Keratinocyte (primary cell): ENCODE results near the gene IL11. TPM values are rescaled to one million over a fixed set of nuclear protein-coding genes. Genes with fewer than 3 reads are reported as not detected.

Experiments used
- DNase-seq: peaks from one replicate; pipeline ENCODE4 v3.0.0-alpha.2; 2011; ENCODE audit warnings: low read depth, missing footprints, low spot score
- FAIRE-seq: peaks from 2 replicates; lab custom pipeline; 2011; peaks lifted over from hg19 to GRCh38; lab: Jason Lieb, UNC
- H2AFZ ChIP-seq: 2 replicates; pipeline ENCODE4 v1.6.0; 2012; ENCODE audit warnings: low read length, control low read depth, inconsistent platforms; ENCODE audit not compliant: control insufficient read depth
- H3K27ac ChIP-seq: 2 replicates; pipeline ENCODE4 v1.5.1; 2011; ENCODE audit warnings: low read length; ENCODE audit not compliant: control insufficient read depth, insufficient read depth
- H3K27me3 ChIP-seq: 3 replicates; pipeline ENCODE4 v1.6.0; 2011; ENCODE audit warnings: low read length; ENCODE audit not compliant: control insufficient read depth, insufficient read depth; ENCODE audit errors: extremely low read depth
- H3K36me3 ChIP-seq, 2 experiments: 2 replicates in 1 of 2; 3 replicates in 1 of 2; pipeline ENCODE4 v1.5.1; 2011; ENCODE audit warnings: low read length in 2 of 2, mild to moderate bottlenecking in 1 of 2; ENCODE audit not compliant: control insufficient read depth in 2 of 2, insufficient read depth in 2 of 2; ENCODE audit errors: extremely low read depth in 1 of 2
- H3K4me1 ChIP-seq: 3 replicates; pipeline ENCODE4 v1.5.1; 2011; ENCODE audit warnings: low read length; ENCODE audit not compliant: control insufficient read depth, insufficient read depth; ENCODE audit errors: extremely low read depth
- H3K4me2 ChIP-seq: 3 replicates; pipeline ENCODE4 v1.6.0; 2011; ENCODE audit warnings: low read depth, low read length; ENCODE audit not compliant: control insufficient read depth, insufficient read depth; ENCODE audit errors: extremely low read depth
- H3K4me3 ChIP-seq, 3 experiments: fragments of 200-600 bp in 1 of 3; sonication (generic) in 1 of 3; 2 replicates in 2 of 3; 3 replicates in 1 of 3; pipeline ENCODE4 v1.5.1; 2011 to 2016; ENCODE audit warnings: low read length in 3 of 3, mild to moderate bottlenecking in 3 of 3, control low read depth in 2 of 3, inconsistent platforms in 1 of 3, low read depth in 1 of 3, mixed read lengths in 1 of 3, mixed run types in 1 of 3, moderate library complexity in 1 of 3; ENCODE audit not compliant: control insufficient read depth in 2 of 3, insufficient read depth in 2 of 3; ENCODE audit errors: extremely low read depth in 1 of 3
- H3K79me2 ChIP-seq: 2 replicates; pipeline ENCODE4 v1.6.0; 2012; ENCODE audit warnings: low read length; ENCODE audit not compliant: control insufficient read depth, insufficient read depth
- H3K9ac ChIP-seq: 3 replicates; pipeline ENCODE4 v1.6.0; 2011; ENCODE audit warnings: low read length; ENCODE audit not compliant: control insufficient read depth, insufficient read depth; ENCODE audit errors: extremely low read depth
- H3K9me1 ChIP-seq: 3 replicates; pipeline ENCODE4 v1.6.0; 2011; ENCODE audit warnings: low read length; ENCODE audit not compliant: control insufficient read depth, insufficient read depth; ENCODE audit errors: extremely low read depth
- H3K9me3 ChIP-seq: 2 replicates; pipeline ENCODE4 v1.5.1; 2012; ENCODE audit warnings: low read depth, low read length; ENCODE audit not compliant: control insufficient read depth
- H4K20me1 ChIP-seq: 3 replicates; pipeline ENCODE4 v1.6.0; 2011; ENCODE audit warnings: low read length; ENCODE audit not compliant: control insufficient read depth, insufficient read depth; ENCODE audit errors: extremely low read depth
- CTCF ChIP-seq, 3 experiments: IDR thresholded peaks in 1 of 3; conservative IDR thresholded peaks in 1 of 3; optimal IDR thresholded peaks in 1 of 3; 2 replicates in 2 of 3; 3 replicates in 1 of 3; pipeline versions ENCODE3 to v1.5.1; 2011; ENCODE audit warnings: low read length in 3 of 3, mild to moderate bottlenecking in 3 of 3, moderate library complexity in 2 of 3, control low read depth in 1 of 3, inconsistent platforms in 1 of 3; ENCODE audit not compliant: insufficient read depth in 2 of 3; ENCODE audit errors: extremely low read depth in 1 of 3
- EZH2 ChIP-seq: IDR thresholded peaks from one replicate; pipeline ENCODE4 v1.6.1; 2012; ENCODE audit warnings: inconsistent platforms, mild to moderate bottlenecking, low read length, moderate library complexity
- dilution Hi-C: fragments of 300-500 bp; cut with MboI; formaldehyde crosslinking; loops from one replicate; pipeline ENCODE4 v1.7.0; 2020; ENCODE audit warnings: low sequenced_read_pairs; ENCODE audit not compliant: extremely low pct_ligation_motif_present
- polyA plus RNA-seq, 5 experiments: library from polyadenylated mRNA; depleted of rRNA in 3 of 5; stranded (reverse) in 3 of 5; stranded (forward) in 1 of 5; unstranded in 1 of 5; fragments of >200 nt; gene quantifications; 1 replicate in 1 of 5; 2 replicates in 3 of 5; 3 replicates in 1 of 5; pipeline versions ENCODE4 v1.2.1 to v1.2.3, GENCODE V29; 2011 to 2012; ENCODE audit warnings: missing spikeins in 2 of 5, low read depth in 1 of 5, low replicate concordance in 1 of 5

Gene IL11
- polyA plus RNA-seq, 1 donor (not counting 4 experiments of a cell fraction or from before 2014, with no cell fraction given): 2.2 TPM

DNA sequence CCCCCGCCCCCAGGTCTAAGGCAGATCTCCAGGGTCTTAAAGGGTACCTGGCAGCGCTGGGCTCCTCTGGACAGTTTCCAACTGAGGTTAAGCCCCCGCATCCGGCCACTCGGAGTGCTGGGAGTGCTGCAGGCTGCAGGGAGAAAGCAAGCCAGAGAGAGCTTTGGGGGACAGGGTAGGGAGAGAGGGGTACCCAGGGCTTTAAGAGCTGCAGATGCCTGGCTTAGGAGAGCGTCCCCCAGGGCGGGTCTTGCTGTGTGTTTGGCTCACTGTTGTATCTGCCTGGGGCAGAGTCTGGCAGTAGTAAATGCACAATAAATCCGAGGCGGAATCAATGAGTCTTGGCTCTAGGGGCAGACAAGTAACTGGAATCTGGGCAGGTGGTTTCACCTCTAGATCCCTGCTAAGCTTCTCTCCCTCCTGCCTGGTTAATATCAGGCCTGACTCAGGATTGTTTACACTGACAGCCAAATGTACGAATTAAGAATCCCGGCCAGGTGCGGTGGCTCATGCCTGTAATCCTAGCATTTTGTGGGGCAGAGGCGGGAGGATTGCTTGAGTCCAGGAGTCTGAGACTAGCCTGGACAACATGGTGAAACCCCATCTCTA lies 14.9 kb downstream of the IL11 start:
- Histone ChIP-seq H3K9me3 (no peaks in the 10 kb centered on the region), H2AFZ (no peak overlapping the region), H3K4me1 (peaks cover 9% of the 10 kb centered on the region), H4K20me1 (no peaks in the 10 kb centered on the region), H3K36me3 (no peaks in the 10 kb centered on the region), H3K4me2 (peak overlapping the region; percentile 25), H3K9me1 (no peaks in the 10 kb centered on the region), H3K79me2 (no peaks in the 10 kb centered on the region), H3K27me3 (peaks cover 29% of the 10 kb centered on the region), H3K4me3 (no peak overlapping the region), H3K27ac (no peak overlapping the region), H3K9ac (no peak overlapping the region)
- no peak for DNase-seq
- dilution Hi-C loops: no loop called here
- FAIRE-seq: peak; percentile 94
- TF ChIP-seq EZH2 (no peak), CTCF (optimal IDR thresholded peaks at IDR 0.05 in 1 of 3, IDR thresholded peaks at IDR 0.05 in 1 of 3, conservative IDR thresholded peaks at IDR 0.05 in 1 of 3; ENCODE audit: extremely low read depth in 1 of 3, insufficient read depth in 2 of 3, low read length in 3 of 3) (no peak)

DNA sequence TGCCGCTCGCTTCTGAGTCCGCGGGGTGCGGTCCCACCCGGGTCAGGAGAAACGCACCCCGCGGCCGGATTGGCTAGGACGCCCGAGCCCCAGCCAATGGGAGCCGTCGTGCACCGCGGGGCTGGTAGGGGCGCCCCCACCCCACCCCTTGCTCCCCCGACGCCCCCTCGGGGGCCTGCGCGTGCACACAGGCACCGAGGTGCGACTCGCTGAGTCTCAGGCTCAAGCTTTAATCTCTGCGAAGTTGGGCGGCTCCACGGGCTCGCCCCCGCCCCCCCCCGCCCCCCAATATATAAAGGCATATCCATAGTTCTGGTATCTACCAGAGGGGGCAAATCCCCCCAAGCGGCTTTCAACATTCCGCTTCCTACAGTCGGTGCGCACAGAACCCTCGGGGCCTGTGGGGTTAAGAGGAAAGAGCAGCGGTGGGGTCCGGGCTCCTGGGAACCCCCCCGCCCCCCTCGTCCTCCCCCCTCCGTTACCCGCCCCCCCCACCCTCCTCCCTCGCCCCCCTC lies 15.5 kb downstream of the IL11 start, which contains the start of gene COX6B2:
Gene COX6B2, minus strand, starts transcription at position 22 of the 515 bp plus-strand sequence. CDS start 198 bp downstream, outside the sequence.
- no peaks in the 10 kb centered on the region for H3K9me1 ChIP-seq
- TF ChIP-seq EZH2: no peak
- TF ChIP-seq CTCF (optimal IDR thresholded peaks at IDR 0.05 in 1 of 3, IDR thresholded peaks at IDR 0.05 in 1 of 3, conservative IDR thresholded peaks at IDR 0.05 in 1 of 3; ENCODE audit: extremely low read depth in 1 of 3, insufficient read depth in 2 of 3, low read length in 3 of 3): no peak
- FAIRE-seq: no peak
- H3K79me2 ChIP-seq: no peaks in the 10 kb centered on the region
- H4K20me1 ChIP-seq: no peaks in the 10 kb centered on the region
- dilution Hi-C loops: no loop called here
- H3K9ac ChIP-seq: peak within 1 kb of the TSS; percentile 50
- no peaks in the 10 kb centered on the region for H3K36me3 ChIP-seq
- peak within 1 kb of the TSS; percentile 46 to 66 (median 63) for H3K4me3 ChIP-seq
- peaks cover 9% of the 10 kb centered on the region for H3K4me1 ChIP-seq
- DNase-seq: no peak
- no peaks in the 10 kb centered on the region for H3K9me3 ChIP-seq
- peaks cover 29% of the 10 kb centered on the region for H3K27me3 ChIP-seq
- no peak within 1 kb of the TSS for H3K27ac ChIP-seq
- peak within 1 kb of the TSS; percentile 86 for H3K4me2 ChIP-seq
- H2AFZ ChIP-seq: peak within 1 kb of the TSS; percentile 81
